HepG2 (cell line): ENCODE data around the gene NLRC5. TPM values are rescaled to one million over a fixed set of nuclear protein-coding genes. Genes with fewer than 3 reads are reported as not detected.

ENCODE experiments used
- ATAD3A ChIP-seq: sonication (generic); formaldehyde crosslinking; IDR thresholded peaks from 2 replicates; pipeline ENCODE4 v1.4.0; 2020; ENCODE audit warnings: missing genetic modification reagents
- DNMT3B ChIP-seq: conservative IDR thresholded peaks from 2 replicates; pipeline ENCODE4 v1.6.1; 2016; ENCODE audit warnings: missing biosample characterization, control low read depth
- FOXP1 ChIP-seq, 2 experiments: fragments of 450-650 bp in 1 of 2; IDR thresholded peaks; 2 replicates each; pipeline ENCODE4 v1.6.1; 2017 to 2018; ENCODE audit warnings: antibody characterized with exemption in 1 of 2
- HIVEP1 ChIP-seq: sonication (generic); formaldehyde crosslinking; IDR thresholded peaks from 2 replicates; pipeline ENCODE4 v1.4.0; 2020; ENCODE audit warnings: mild to moderate bottlenecking, missing genetic modification reagents
- PCBP2 ChIP-seq: fragments of 200-400 bp; formaldehyde crosslinking; optimal IDR thresholded peaks from 2 replicates; pipeline ENCODE3; 2018; ENCODE audit warnings: low read length, low read depth; ENCODE audit not compliant: poor library complexity, severe bottlenecking
- RBM22 ChIP-seq: fragments of 200-400 bp; formaldehyde crosslinking; optimal IDR thresholded peaks from 2 replicates; pipeline ENCODE3; 2017; ENCODE audit warnings: mild to moderate bottlenecking, low read length, moderate library complexity
- SIN3B ChIP-seq: fragments of 150-350 bp; IDR thresholded peaks from 2 replicates; pipeline ENCODE4 v1.6.1; 2014; ENCODE audit warnings: low read length
- TBP ChIP-seq: sonication (generic); formaldehyde crosslinking; IDR thresholded peaks from 2 replicates; pipeline ENCODE4 v1.5.0; 2020; ENCODE audit warnings: missing genetic modification reagents
- TBX2 ChIP-seq: sonication (generic); formaldehyde crosslinking; IDR thresholded peaks from 2 replicates; pipeline ENCODE4 v1.5.0; 2020; ENCODE audit warnings: missing genetic modification reagents, mild to moderate bottlenecking, borderline replicate concordance
- WIZ ChIP-seq: sonication (generic); formaldehyde crosslinking; IDR thresholded peaks from 2 replicates; pipeline ENCODE4 v1.5.1; 2020; ENCODE audit warnings: mild to moderate bottlenecking, missing genetic modification reagents
- ZNF382 ChIP-seq: sonication (generic); formaldehyde crosslinking; IDR thresholded peaks from 2 replicates; pipeline ENCODE4 v1.5.0; 2020; ENCODE audit warnings: missing genetic modification reagents, mild to moderate bottlenecking, borderline replicate concordance
- ZNF737 ChIP-seq: sonication (generic); formaldehyde crosslinking; IDR thresholded peaks from 2 replicates; pipeline ENCODE4 v1.5.0; 2020; ENCODE audit warnings: missing genetic modification reagents, mild to moderate bottlenecking, borderline replicate concordance
- ZSCAN31 ChIP-seq: sonication (generic); formaldehyde crosslinking; IDR thresholded peaks from 2 replicates; pipeline ENCODE4 v1.5.0; 2020; ENCODE audit warnings: low read depth, mild to moderate bottlenecking, missing genetic modification reagents
- polyA plus RNA-seq, 8 experiments: library from polyadenylated mRNA; depleted of rRNA in 3 of 8; stranded (reverse) in 7 of 8; unstranded in 1 of 8; fragments of >200 nt; fragmentation: Illumina TruSeq in 4 of 8; extraction: Trizol in 4 of 8; gene quantifications; 2 replicates each; pipeline versions ENCODE4 v1.2.1 to v1.2.3, GENCODE V29; 2011 to 2016; ENCODE audit warnings: low read depth in 4 of 8, missing spikeins in 1 of 8, mixed read lengths in 1 of 8; ENCODE audit not compliant: insufficient read depth in 1 of 8
- total RNA-seq, 5 experiments: library from RNA; depleted of rRNA; stranded (reverse); fragments of >200 nt; fragmentation: Illumina TruSeq; extraction: Trizol; gene quantifications; 2 replicates each; pipeline ENCODE4 v1.2.3, GENCODE V29; 2016; ENCODE audit warnings: low read depth in 1 of 5
- TF ChIP-seq, protein P1 (sequence below): sonication (generic); formaldehyde crosslinking; IDR thresholded peaks from 2 replicates; pipeline ENCODE4 v1.8.0; 2022; ENCODE audit warnings: missing genetic modification reagents, mild to moderate bottlenecking, borderline replicate concordance
- TF ChIP-seq, protein P2 (sequence below): sonication (generic); formaldehyde crosslinking; IDR thresholded peaks from 2 replicates; pipeline ENCODE4 v1.4.0; 2020; ENCODE audit warnings: mild to moderate bottlenecking, missing genetic modification reagents
- TF ChIP-seq, protein P3 (sequence below): sonication (generic); formaldehyde crosslinking; IDR thresholded peaks from 2 replicates; pipeline ENCODE4 v1.8.1; 2023; ENCODE audit warnings: missing genetic modification reagents, inconsistent platforms, borderline replicate concordance
- TF ChIP-seq, protein P4 (sequence below): sonication (generic); formaldehyde crosslinking; IDR thresholded peaks from 2 replicates; pipeline ENCODE4 v1.5.1; 2020; ENCODE audit warnings: mild to moderate bottlenecking, missing genetic modification reagents, moderate library complexity
- TF ChIP-seq, protein P5 (sequence below): sonication (generic); formaldehyde crosslinking; IDR thresholded peaks from 2 replicates; pipeline ENCODE4 v1.4.0; 2020; ENCODE audit warnings: missing genetic modification reagents, borderline replicate concordance

The NLRC5 gene
- total and polyA plus RNA-seq, 2 of the 13 experiments (the other 11 are each of a cell fraction or from before 2014, with no cell fraction given): 6.3 to 12.7 TPM

DNA sequence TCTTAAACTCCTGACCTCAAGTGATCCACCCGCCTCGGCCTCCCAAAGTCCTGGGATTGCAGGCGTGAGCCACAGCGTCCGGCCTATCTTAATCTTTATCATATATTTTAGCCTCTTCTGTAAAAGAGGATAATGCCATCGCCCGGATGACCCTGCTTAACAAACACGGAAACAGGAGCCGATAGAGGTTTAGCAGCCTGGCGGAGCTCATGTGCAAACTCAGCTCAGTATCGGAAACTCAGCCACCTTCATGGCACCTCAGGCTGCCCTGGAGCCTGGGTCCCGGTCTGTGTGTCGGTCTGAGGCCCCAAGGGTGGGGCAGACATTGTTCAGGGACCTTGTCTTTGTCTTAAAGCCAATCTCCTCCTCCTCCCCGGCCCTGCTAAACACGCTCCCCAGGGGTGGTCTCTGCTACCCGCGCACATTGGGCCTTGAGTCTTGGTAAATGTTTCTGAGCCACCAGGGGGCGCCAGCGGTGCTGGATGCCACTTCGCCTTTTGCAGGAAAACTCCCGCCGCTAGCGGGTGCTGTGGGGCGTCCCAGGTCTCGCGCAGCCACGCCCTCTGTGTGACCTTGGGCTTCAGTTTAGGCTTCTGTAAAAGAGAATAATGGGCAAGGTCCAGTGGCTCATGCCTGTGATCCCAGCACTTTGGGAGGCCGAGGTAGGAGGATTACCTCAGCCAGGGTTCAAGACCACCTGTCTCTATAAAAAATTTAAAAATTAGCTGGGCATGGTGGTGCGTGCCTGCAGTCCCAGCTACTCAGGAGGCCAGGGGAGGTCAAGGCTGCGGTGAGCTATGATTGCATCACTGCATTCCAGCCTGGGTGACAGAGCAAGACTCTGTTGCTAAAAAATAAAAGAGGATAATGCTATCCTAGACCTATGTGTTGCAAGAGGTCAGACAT lies 24.9 kb upstream of the NLRC5 start (continued):
- TF ChIP-seq TBX2 (CRISPR knock-in tag) (peak; percentile 79), DNMT3B (CRISPR knock-in tag) (0 out of 2 replicates have a peak, but pooled peaks have one; percentile 39), FOXP1 (IDR thresholded peaks at IDR 0.05) (no peak), FOXP1 (CRISPR knock-in tag; IDR thresholded peaks at IDR 0.05) (peak; percentile 40), ZSCAN31 (CRISPR knock-in tag) (0 out of 2 replicates have a peak, but pooled peaks have one; percentile 64), ATAD3A (no peak), SIN3B (no peak), ZNF737 (CRISPR knock-in tag) (no peak), RBM22 (no peak), PCBP2 (no peak), HIVEP1 (CRISPR knock-in tag) (peak; percentile 77; the same call in 1 of the 2 replicates), WIZ (CRISPR knock-in tag) (peak; percentile 72; the same call in 1 of the 2 replicates), ZNF382 (CRISPR knock-in tag) (no peak), TBP (CRISPR knock-in tag) (no peak)
- TF ChIP-seq, protein P1, sequence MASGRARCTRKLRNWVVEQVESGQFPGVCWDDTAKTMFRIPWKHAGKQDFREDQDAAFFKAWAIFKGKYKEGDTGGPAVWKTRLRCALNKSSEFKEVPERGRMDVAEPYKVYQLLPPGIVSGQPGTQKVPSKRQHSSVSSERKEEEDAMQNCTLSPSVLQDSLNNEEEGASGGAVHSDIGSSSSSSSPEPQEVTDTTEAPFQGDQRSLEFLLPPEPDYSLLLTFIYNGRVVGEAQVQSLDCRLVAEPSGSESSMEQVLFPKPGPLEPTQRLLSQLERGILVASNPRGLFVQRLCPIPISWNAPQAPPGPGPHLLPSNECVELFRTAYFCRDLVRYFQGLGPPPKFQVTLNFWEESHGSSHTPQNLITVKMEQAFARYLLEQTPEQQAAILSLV (CRISPR knock-in tag): no peak
- TF ChIP-seq, protein P2, sequence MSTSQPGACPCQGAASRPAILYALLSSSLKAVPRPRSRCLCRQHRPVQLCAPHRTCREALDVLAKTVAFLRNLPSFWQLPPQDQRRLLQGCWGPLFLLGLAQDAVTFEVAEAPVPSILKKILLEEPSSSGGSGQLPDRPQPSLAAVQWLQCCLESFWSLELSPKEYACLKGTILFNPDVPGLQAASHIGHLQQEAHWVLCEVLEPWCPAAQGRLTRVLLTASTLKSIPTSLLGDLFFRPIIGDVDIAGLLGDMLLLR (CRISPR knock-in tag): no peak
- TF ChIP-seq, protein P3, sequence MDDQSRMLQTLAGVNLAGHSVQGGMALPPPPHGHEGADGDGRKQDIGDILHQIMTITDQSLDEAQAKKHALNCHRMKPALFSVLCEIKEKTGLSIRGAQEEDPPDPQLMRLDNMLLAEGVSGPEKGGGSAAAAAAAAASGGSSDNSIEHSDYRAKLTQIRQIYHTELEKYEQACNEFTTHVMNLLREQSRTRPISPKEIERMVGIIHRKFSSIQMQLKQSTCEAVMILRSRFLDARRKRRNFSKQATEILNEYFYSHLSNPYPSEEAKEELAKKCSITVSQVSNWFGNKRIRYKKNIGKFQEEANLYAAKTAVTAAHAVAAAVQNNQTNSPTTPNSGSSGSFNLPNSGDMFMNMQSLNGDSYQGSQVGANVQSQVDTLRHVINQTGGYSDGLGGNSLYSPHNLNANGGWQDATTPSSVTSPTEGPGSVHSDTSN (CRISPR knock-in tag): no peak
- TF ChIP-seq, protein P4, sequence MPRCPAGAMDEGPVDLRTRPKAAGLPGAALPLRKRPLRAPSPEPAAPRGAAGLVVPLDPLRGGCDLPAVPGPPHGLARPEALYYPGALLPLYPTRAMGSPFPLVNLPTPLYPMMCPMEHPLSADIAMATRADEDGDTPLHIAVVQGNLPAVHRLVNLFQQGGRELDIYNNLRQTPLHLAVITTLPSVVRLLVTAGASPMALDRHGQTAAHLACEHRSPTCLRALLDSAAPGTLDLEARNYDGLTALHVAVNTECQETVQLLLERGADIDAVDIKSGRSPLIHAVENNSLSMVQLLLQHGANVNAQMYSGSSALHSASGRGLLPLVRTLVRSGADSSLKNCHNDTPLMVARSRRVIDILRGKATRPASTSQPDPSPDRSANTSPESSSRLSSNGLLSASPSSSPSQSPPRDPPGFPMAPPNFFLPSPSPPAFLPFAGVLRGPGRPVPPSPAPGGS (CRISPR knock-in tag): no peak
- TF ChIP-seq, protein P5, sequence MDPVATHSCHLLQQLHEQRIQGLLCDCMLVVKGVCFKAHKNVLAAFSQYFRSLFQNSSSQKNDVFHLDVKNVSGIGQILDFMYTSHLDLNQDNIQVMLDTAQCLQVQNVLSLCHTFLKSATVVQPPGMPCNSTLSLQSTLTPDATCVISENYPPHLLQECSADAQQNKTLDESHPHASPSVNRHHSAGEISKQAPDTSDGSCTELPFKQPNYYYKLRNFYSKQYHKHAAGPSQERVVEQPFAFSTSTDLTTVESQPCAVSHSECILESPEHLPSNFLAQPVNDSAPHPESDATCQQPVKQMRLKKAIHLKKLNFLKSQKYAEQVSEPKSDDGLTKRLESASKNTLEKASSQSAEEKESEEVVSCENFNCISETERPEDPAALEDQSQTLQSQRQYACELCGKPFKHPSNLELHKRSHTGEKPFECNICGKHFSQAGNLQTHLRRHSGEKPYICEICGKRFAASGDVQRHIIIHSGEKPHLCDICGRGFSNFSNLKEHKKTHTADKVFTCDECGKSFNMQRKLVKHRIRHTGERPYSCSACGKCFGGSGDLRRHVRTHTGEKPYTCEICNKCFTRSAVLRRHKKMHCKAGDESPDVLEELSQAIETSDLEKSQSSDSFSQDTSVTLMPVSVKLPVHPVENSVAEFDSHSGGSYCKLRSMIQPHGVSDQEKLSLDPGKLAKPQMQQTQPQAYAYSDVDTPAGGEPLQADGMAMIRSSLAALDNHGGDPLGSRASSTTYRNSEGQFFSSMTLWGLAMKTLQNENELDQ (CRISPR knock-in tag): no peak
